Amygdala (tissue), 56 donors: Measurements from ENCODE around the gene TCTN3.
"Not testable (repeated sequence)": the region's sequence is repeated elsewhere in the genome, so short reads cannot be mapped to it uniquely, and the experiment has no call there.

Source experiments
- DNase-seq, 56 donors: peaks; one replicate each; lab custom pipeline; 2025; lab: John Stamatoyannopoulos, UW

The TCTN3 gene

DNA sequence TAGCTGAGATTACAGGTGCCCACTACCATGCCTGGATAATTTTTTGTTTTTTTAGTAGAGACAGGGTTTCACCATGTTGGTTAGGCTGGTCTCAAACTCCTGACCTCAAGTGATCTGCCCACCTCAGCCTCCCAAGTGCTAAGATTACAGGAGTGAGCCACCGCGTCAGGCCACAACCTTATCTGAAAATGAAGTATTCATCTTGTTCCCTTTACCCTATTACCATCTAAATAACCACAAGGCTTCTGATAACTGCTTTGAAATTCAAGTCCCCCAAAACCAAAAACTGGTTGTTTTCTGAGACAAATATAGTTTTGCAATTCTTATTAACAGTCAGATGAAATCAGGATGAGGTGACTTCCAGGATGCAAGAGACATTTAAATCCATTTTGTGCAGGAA, 2.4 kb downstream of the TCTN3 start:
- no peak for DNase-seq

DNA sequence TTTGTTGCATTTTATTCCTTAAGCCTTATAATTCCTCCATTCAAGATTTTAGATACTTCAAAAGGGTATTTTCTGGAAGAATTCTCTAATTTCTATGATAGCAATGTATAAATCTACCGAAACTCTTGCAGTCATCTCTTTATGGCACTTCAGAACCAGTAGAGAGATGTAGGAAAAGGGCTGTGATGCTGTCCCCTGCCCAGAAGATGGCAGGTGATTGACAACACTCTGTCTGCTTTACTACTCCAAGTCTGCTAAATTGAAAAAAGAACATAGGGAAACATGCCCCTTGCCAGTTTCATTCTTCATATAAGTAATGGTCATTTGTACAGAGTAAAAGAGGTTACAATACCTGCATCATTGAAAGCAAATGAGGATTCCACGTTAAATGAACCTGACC, 5.1 kb downstream of the TCTN3 start:
- no peak for DNase-seq

DNA sequence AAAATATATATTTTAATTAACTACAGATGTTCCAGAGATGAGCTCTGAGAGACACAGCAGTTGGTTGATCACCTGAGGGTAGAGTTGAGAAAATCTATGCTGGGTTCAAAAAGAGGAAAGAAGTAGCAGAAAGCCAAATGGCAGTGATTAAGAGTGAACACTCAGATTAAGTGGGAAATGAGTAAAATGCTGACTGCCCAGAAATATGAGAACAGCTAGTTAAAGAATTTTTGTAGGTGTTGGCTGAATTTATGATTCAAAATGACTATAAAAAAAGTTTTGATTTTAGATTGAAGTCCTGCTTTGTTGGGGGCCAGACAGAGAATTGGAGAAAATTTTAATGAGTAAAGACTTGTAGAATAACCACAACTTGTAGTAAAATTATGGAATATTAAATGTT, 9.8 kb downstream of the TCTN3 start:
- DNase-seq = no peak

DNA sequence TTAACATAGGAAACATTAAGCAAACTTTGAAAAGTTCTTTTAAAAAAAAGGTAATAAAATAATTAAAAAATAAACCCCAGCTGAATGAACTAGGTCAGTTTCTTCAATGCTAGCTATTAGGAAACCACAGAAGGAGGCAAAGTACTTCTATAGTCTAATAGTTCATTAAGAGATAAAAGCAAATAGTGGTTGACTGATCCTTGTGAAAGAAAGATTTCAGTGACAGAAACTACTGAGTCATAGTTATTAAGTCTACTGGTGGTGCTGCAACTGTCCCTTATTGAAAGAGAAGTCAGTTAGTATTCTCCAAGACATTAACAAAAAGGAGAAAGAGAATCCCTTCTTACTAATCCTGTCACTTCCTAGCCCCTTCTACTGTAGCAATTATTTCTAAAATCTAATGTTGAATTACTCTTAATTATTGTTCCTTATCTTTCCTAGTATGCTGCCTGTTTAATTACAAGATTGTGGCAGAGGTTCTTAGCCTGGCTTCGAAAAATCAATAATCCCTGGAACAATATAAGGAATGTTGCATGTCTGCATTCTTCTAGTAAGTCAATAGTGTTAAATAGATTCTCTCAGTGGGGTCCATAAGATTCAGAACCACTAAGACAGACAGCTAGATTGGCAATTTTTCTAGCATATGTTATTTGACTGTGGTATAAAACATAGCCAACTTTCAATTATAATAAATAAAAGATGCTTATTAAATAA, 18.2 kb downstream of the TCTN3 start:
- DNase-seq = no peak

DNA sequence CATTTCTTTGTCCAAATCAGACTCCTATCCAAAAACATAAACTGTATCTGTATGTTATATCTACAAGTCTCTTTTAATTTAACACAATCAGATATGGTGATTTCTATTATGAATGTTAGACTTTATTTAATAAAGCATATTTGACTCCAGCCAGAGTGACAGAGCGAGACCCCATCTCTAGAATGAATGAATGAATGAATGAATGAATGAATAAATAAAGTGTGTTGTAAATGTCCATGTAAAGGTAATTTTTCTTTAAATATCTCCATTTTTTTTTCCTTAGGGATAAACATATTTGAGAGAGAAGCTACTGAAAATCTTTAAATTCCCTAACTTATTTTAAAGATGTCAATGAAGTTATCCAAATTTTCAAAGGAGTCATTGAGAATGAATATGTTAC, 19.1 kb downstream of the TCTN3 start:
- DNase-seq = no peak

DNA sequence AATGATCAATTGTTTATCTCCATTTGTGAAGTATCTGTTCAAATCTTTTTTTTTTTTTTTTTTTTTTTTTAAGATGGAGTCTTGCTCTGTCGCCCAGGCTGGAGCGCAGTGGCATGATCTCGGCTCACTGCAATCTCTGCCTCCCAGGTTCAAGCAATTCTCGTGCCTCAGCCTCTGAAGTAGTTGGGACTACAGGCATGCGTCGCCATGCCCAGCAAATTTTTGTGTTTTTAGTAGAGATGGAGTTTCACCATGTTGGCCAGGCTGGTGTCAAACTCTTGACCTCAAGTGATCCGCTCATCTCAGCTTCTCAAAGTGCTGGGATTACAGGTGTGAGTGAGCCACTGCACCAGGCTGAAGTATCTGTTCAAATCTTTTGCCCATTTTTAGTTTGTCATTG, 21.1 kb downstream of the TCTN3 start:
- not testable (repeated sequence) for DNase-seq

DNA sequence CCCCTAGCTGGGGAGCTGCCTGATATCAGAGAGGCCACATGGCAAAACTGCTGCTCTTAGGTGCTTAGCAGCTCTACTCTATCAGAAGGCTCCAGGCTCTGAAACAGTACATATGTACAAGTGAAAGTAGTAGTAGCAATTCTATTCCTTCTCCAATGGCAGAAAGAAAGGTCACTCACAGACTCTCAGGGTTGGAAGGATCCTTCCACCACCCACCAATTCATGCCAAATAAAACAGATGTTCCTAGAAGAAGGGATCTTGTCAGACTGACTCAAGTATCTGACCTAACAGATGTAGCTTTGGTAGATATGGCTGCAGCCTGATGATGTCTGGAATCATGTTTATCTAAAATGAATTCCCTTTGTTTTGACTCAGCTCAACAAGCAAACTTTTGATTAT, 29.2 kb downstream of the TCTN3 start:
- DNase-seq = no peak

DNA sequence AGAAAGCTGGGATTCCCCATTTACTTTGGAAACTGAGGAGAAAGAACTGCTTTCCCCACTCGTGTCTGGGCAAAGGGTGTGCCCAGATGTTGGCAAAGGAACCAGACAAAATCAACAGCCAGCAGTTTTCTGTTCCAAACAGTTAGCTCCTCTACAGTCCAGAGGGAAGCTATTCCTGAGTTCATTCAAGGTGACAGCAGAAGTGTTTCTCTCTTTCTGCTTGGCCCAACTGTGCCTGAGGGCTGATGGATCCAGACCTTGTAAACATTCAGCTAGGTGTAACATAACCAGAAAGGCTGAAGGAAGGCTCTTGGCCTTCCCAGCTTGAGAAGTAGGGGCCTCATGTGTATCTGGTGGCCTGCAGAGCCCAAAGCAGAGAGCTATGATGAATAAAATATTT, 30.2 kb downstream of the TCTN3 start:
- DNase-seq = no peak

DNA sequence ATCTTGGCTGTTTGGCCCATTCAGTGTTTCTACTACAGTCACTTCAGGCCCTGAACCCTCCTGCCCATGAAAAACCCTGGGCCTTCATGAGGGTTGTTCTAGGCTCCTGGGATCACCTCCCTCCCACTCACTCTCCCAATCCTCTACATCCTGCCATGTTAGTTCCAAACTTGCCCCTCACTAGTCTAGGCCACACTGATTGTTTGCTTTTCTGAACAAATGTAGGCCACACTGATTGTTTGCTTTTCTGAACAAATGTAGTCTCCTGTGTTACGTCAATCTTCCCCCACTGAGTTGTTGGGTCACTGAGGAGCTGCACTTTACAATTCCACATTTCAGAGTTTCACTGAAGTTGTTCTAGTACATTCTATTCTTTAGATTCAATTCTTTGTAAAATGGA, 31.9 kb downstream of the TCTN3 start:
- DNase-seq = no peak

DNA sequence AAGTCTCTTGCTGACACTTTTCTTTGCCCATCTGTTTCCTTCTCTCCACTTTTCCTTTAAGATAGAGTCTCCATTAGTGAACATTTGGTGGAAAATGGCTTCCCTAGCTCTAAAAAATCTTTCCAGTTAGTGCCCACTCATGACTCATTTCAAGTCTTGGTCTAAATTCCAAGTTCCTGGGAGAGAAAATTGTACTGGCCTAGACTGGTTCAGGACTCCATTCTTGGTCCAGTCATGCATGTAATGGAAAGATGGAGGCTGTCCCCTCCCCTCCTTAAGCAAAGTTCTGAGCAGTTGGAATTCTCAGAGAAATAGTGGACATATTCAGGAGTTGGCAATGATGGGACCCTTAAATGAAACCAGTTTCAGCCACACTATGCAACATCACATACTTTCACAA, 33.4 kb downstream of the TCTN3 start:
- DNase-seq = no peak

DNA sequence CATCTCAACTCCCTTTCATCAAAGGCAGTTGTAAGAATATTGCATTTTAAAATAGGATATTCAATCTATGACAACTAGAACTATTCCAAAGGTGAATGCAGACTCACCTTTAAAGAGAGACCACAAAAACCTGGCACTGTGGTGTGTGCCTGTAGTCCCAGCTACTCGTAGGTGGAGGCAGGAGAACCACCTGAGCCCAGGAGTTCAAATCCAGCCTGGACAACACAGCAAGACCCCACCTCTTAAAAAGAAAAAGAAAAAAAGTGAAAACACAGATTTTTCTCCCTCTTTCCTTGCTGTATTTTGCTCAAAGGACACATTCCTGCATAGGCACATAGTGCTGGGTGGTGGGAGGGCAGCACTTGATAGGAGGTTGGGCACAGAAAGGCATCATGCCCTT, 36.5 kb downstream of the TCTN3 start:
- DNase-seq = no peak

DNA sequence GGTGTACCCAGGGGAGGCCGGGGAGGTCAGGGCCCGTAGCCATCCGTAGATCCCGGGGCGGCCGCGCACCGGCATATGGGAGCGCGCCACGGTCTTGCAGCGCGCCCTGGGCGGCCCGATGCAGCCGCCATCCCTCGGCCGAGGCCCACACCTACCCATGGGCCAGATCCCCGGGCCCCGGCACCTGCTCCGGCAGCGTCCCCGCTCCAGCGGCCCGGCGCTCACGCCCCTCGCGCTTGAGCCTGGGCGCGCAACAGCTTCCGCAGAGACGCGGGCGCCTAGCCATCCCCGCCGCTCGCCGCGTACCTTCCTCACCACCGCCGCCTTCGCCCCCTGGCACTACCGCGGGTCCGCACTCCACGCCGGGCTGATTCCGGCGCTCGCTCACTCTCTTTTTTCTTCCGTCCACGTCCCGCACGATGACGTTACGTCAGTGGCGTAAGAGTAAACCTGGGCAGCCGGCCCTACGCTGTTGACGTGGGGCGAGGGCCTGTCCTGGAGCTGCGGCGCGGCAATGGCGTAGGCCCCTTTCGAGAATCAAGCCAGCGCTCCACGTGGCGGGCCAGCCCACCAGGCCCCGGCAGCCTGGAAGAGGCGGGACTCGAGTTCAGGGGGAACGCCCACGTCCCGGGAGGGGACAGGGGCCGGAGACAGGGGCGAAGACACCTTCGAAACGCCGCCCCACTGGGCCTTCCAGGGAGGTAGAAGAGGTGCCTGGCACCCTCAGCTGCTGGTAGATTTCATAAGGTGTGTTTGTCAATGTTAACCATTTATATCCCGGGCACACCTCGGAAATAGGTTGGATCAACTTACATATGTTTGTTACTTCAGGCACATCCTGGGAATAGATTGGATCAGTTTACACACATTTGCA, 37.2 kb downstream of the TCTN3 start, which contains the start of gene ALDH18A1:
ALDH18A1 (minus strand) TSS at position 421 of the 874 bp plus-strand sequence. CDS start 3,334 bp downstream, outside the sequence.
- DNase-seq = peak; percentile 25 to 91 (median 78)

DNA sequence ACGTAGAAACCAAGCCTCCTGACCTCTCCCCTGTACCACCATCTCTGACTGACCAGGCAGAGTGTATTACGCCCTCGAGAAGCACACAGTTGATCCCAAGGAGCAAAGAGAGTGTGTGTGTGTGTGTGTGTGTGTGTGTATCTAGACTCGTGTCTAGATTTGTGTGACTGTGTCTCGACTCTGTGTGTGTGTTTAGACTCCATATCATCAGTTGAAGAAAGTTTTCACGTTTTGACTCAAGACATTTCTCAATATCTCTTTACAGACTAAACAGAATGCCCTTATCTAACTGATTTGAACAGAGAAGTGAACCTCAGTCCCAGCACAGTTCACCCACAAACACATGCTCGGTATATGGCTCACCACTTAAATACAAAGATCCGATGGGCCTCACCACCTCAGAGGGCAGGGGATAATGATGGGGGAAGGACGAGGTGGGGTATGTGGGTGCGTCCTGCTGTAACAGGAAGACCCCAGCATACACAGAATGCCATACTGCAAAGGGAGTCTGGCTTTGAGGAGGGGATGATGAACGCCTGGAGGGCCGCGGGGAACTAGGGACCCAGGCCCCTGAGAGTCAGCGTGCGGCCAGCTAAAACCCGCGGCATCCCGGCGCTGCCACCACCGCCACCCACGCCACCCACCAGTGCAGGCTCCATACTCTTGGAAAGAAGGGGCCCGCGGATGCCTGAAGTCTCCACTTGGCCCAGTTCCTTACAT, 38.0 kb downstream of the TCTN3 start:
- peak in 4 of 56 donors; percentile 3 to 39 (median 25) for DNase-seq

DNA sequence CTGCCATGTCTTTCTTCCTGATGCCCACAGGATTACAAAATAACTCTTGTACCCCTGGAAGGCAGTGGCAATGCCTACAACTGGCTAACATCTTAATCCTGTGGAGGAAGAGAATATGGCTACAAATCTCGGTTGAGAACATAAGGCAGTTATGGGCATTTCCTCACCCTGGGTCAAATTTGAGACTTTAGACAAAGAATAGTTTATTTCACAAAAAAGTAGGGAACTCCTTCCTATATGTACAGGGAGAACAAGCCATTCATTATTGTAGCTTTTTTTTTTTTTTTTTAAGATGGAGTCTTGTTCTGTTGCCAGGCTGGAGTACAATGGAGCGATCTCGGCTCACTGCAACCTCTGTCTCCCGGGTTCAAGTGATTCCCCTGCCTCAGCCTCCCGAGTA, 39.8 kb downstream of the TCTN3 start:
- no peak for DNase-seq

DNA sequence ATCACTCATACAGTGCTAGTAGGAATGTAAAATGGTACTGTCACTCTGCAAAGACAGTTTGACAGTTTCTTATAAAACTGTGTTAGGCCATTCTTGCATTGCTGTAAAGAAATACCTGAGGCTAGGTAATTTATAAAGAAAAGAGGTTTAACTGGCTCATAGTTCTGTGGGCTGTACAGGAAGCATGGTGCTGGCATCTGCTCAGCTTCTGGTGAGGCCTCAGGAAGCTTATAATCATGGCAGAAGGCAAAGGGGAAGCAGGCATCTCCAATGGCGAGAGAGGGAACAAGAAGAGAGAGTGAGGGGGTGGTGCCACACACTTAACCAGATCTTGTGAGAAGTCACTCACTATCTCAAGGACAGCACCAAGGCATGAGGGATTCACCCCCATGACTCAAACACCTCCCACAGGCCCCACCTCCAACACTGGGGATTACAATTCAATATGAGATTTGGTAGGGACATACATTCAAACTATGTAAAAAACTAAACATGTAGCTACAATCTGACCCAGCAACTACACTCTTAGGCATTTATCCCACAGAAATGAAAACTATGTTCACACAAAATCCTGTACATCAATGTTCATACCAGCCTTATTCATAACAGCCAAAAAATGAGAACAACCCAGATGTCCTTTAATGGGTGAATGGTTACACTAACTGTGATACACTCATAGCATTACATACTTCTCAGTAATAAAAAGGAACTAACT, 42.2 kb downstream of the TCTN3 start:
- no peak for DNase-seq

DNA sequence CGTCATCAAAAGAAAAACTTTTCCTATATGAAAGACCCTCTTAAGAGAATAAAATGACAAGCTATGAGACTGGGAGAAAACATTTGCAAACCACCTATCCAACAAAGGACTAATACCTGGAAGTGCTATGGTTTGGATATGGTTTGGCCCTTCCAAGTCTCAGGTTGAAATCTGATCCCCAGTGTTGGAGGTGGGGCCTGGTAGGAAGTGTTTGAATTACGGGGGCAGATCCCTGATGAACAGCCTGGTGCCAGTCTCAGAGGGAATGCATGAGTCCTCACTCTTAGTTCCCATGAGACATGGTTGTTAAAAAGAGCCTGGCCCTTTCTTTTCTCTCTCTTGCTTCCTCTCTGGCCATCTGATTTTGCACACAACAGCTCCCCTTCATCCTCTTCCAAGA, 43.5 kb downstream of the TCTN3 start:
- no peak for DNase-seq

DNA sequence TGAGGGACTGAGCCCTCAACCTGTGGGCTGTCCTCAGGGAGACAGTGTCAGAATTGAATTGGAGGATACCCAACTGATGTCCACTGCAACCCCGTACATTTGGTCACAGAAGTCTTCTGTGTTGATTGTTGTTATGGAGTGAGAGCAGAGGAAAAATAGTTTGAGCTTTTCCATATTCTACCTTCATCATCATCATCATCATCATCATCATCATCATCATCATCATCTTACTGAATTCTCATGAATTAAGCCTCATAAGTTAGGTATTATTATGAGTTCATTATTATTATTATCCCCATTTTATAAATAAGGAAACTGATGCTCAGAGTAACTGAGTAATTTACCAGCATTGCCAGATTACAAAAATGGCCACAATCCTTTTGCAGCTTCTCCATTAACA, 45.6 kb downstream of the TCTN3 start:
- DNase-seq = no peak

DNA sequence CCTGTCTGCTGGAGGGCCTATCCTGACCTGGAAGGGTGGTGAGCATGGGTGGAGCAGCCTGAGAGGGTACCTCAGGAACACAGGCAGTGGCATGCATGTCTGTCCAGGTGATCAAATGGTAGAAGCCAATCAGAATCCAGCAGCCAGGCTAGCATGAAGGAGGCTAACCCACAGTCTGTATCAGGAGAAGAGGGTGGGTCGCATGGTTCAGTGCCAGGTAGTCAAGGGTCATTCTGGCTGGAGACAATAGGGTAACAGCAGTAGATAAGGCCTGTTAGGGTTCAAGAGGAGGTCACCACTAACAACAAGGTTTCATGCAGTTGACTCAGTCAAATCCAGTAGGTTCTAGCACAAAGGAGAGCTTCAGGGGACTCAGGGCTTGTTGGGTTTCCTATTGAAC, 47.6 kb downstream of the TCTN3 start:
- DNase-seq = no peak

DNA sequence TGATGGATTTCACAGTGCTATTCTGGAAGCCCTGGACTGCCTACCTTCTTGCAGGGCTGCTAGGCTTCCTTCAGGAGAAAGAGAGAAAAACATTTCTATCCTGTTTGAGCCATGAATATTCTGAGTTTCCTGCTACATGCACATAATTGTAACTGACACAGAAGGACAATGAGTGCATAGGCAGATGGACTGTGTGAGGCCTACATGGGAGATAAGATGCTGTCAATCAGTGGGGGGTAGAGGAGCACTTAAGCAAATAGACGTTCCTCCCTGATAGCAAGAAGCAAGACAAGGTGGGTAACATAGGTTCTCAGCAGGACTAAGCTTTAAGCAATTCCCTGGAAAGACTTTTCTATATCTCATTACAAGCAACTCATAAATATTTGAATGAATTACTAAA, 48.8 kb downstream of the TCTN3 start:
- DNase-seq = no peak

DNA sequence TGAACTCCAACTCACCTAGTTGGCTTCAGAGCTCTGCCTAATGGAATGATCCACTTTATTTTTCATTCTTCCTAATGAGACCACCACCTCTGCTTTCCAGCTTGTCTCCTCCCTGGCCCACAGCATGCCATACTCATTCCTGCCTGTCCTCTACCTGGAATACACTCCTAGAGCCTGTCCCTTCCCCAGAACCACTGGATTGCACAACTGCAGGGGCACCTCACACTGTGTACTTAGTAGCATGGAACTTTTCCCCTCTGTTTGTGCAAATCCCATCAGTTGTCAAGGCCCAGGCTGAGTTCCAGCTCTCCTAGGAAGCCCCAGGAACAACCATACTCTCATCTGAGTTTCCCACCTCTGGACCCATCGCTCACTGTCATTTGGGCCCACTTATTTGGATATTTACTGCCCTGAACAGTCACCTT, 52.8 kb downstream of the TCTN3 start:
- DNase-seq = no peak

DNA sequence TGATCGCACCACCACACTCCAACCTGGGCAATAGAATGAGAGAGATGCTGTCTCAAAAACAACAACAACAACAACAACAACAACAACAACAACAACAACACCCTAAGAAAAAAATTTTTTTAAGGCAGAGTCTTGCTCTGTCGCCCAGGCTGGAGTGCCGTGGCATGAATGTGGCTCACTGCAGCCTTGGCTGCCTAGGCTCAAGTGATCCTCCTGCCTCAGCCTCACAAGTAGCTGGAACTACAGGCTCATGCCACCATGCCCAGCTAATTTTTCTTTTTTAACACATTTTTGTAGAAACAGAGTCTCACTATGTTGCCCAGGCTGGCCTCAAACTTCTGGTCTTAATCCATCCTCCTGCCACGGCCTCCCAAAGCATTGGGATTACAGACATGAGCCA, 55.8 kb downstream of the TCTN3 start:
- DNase-seq = no peak
